ENCODE results near the gene RASSF7. TPM values are rescaled to one million over a fixed set of nuclear protein-coding genes. Genes with fewer than 3 reads are reported as not detected.

RASSF7 gene
- total RNA-seq, 2 experiments from 2014 or later: 16.8 to 17.3 TPM

DNA sequence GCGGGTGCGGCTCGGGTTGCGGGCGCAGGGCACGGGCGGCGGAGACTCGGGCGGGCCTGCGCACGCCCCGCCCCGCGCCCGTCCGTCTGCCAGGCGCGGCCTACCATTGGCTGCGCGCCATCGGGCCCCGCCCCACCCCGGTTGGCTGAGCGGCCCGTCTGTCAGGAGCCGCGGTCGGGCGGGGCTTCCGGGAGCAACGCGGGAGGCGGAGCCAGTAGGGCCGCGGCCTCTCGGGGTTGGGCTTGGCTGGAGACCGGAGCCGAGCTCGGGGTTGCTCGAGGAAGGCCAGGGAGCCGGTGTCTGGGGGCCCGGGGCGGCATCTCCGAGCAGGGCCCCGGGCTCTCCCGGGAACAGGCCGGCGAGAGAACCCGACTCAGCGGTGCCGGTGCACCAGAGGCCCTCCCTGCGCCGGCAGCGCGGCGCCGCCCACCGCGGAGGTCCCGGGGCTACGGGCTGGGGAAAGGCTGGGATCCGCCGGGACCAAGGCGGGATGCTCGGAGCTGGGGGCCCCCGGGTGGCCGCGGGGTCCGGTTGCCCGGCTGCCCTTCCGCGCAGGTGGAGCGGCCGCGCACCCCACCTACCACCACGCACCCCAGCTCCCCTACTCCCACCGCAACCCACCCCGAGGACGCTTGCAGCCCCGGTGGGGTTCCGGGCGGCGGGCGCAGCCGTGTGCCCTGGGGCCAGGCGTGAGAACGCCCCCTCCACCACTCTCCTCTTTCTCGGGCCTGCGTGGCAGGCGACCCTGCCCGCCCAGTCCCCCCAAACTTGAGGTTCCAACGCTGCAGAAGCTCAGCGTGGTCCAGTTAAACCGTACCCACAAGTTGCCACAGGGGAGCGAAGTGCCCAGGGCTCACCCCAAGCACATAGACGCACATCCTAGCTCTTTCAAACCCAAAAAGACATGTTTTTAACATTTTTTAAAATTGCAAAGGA lies 25.0 kb upstream of the RASSF7 start, which contains the start of gene HRAS:
Gene HRAS, minus strand, starts transcription at position 58 of the 936 bp plus-strand sequence.
- ChIA-PET CTCF (interaction anchor here (0.8 to 5.6 kb wide), 8 partner anchors 17 to 260 kb away, joined by 3 to 29 read pairs (median 3); partner anchors contain the start of gene TMEM80), POLR2A (interaction anchor here (0.7 to 2.4 kb wide), 13 partner anchors 17 to 261 kb away, joined by 3 to 10 read pairs (median 4); no protein-coding TSS in a partner anchor)
- intact Hi-C loops (cut with micrococcal nuclease): no loop called here
- H3K27ac Mint-ChIP-seq: peak within 1 kb of the TSS; percentile 91
- no peaks in the 10 kb centered on the region for H3K9me3 Mint-ChIP-seq
- TF ChIP-seq, protein P1, sequence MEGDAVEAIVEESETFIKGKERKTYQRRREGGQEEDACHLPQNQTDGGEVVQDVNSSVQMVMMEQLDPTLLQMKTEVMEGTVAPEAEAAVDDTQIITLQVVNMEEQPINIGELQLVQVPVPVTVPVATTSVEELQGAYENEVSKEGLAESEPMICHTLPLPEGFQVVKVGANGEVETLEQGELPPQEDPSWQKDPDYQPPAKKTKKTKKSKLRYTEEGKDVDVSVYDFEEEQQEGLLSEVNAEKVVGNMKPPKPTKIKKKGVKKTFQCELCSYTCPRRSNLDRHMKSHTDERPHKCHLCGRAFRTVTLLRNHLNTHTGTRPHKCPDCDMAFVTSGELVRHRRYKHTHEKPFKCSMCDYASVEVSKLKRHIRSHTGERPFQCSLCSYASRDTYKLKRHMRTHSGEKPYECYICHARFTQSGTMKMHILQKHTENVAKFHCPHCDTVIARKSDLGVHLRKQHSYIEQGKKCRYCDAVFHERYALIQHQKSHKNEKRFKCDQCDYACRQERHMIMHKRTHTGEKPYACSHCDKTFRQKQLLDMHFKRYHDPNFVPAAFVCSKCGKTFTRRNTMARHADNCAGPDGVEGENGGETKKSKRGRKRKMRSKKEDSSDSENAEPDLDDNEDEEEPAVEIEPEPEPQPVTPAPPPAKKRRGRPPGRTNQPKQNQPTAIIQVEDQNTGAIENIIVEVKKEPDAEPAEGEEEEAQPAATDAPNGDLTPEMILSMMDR (IDR thresholded peaks at IDR 0.05): no peak
- H3K36me3 Mint-ChIP-seq (ENCODE audit: low read depth): no peaks in the 10 kb centered on the region
- peaks cover 4% of the 10 kb centered on the region for H3K4me1 Mint-ChIP-seq (ENCODE audit: low read depth)
- peak; percentile 95 for DNase-seq
- ATAC-seq: peak; percentile 94
- peak within 1 kb of the TSS; percentile 90 for H3K4me3 Mint-ChIP-seq
- no peaks in the 10 kb centered on the region for H3K27me3 Mint-ChIP-seq

DNA sequence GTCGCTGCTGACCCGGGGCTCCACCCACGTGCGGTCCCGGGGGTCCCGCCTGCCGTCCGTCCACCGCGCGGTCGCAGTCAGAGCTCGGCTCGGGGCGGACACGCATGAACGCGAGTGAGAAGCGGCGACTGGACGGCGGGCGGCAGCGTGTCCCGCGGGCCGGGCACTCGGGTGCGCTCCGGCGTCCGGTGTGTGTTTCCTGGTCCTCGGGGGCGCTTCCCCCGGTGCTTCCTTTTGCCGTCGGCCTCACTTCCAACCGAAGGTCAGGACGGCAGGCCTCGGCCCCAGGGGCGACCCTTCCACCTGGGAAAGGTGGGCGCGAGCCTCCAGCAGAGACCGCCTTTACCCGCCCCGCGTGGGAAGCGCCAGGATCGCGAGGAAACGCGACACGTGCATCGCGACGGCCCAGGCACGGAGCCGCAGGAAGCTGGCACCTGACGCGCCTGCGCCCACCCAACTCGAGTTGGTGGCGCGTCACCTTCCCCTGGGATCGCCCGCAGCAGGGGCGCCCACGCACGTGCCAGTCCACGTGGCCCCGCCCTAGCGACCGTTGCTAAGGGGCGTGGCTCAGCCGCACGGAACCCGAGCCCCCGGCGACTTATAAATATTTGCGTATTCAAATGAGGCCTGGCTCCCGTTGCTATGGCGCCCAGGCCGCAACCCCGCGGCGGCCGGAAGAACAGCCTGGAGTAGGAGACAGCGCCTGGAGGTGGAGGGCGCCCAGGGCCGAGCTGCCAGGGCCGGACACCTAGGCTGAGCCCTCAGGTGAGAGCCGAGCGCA lies 23.7 kb upstream of the RASSF7 start, which contains the start of gene LRRC56:
Gene LRRC56, plus strand, starts transcription at position 687 of the 781 bp plus-strand sequence. CDS start 3,158 bp downstream, outside the sequence.
- no peaks in the 10 kb centered on the region for H3K27me3 Mint-ChIP-seq
- no peaks in the 10 kb centered on the region for H3K36me3 Mint-ChIP-seq (ENCODE audit: low read depth)
- ChIA-PET CTCF (interaction anchor here (1.5 to 5.6 kb wide), 3 partner anchors 18 to 159 kb away, joined by 4 to 29 read pairs (median 12); partner anchors contain the start of gene TMEM80), POLR2A (interaction anchor here (0.6 to 2.4 kb wide), 10 partner anchors 10 to 89 kb away, joined by 3 to 10 read pairs (median 4); no protein-coding TSS in a partner anchor)
- H3K9me3 Mint-ChIP-seq: no peaks in the 10 kb centered on the region
- peak within 1 kb of the TSS; percentile 91 for H3K27ac Mint-ChIP-seq
- TF ChIP-seq, protein P1 (IDR thresholded peaks at IDR 0.05): no peak
- peaks cover 4% of the 10 kb centered on the region for H3K4me1 Mint-ChIP-seq (ENCODE audit: low read depth)
- ATAC-seq: peak; percentile 32
- peak; percentile 93 for DNase-seq
- peak within 1 kb of the TSS; percentile 90 for H3K4me3 Mint-ChIP-seq
- intact Hi-C loops (cut with micrococcal nuclease): no loop called here

GRCh38 chr11:537622-538430 lies 22.9 kb upstream of the RASSF7 start:
- H3K4me3 Mint-ChIP-seq: peak overlapping the region; percentile 90
- no peaks in the 10 kb centered on the region for H3K36me3 Mint-ChIP-seq (ENCODE audit: low read depth)
- ChIA-PET POLR2A (interaction anchor here (0.6 to 2.4 kb wide), 6 partner anchors 10 to 90 kb away, joined by 3 to 10 read pairs (median 4); no protein-coding TSS in a partner anchor), CTCF (interaction anchor here (1.0 to 5.6 kb wide), 2 partner anchors 19 kb away, joined by 3 to 29 read pairs; no protein-coding TSS in a partner anchor)
- intact Hi-C loops (cut with micrococcal nuclease): no loop called here
- H3K27ac Mint-ChIP-seq: peak overlapping the region; percentile 52
- TF ChIP-seq, protein P1 (IDR thresholded peaks at IDR 0.05): no peak
- ATAC-seq: no peak
- no peaks in the 10 kb centered on the region for H3K9me3 Mint-ChIP-seq
- DNase-seq: no peak
- H3K27me3 Mint-ChIP-seq: no peaks in the 10 kb centered on the region
- peaks cover 4% of the 10 kb centered on the region for H3K4me1 Mint-ChIP-seq (ENCODE audit: low read depth)

- no peak for DNase-seq
- no peak overlapping the region for H3K27ac Mint-ChIP-seq
- TF ChIP-seq, protein P1 (IDR thresholded peaks at IDR 0.05): no peak
- no peak for ATAC-seq
- H3K9me3 Mint-ChIP-seq: no peaks in the 10 kb centered on the region
- H3K27me3 Mint-ChIP-seq: no peaks in the 10 kb centered on the region
- ChIA-PET CTCF (interaction anchor here (1.0 kb wide), 1 partner anchor 19 kb away, joined by 3 read pairs; no protein-coding TSS in a partner anchor), POLR2A (interaction anchor here (0.7 kb wide), 1 partner anchor 158 kb away, joined by 4 read pairs; no protein-coding TSS in a partner anchor)
- intact Hi-C loops (cut with micrococcal nuclease): no loop called here
- peaks cover 4% of the 10 kb centered on the region for H3K4me1 Mint-ChIP-seq (ENCODE audit: low read depth)
- no peaks in the 10 kb centered on the region for H3K36me3 Mint-ChIP-seq (ENCODE audit: low read depth)
- H3K4me3 Mint-ChIP-seq: no peak overlapping the region
Measured at GRCh38 chr11:538431-539051, 22.2 kb upstream of the RASSF7 start.
